ENCODE data around the gene ALG13. TPM values are rescaled to one million over a fixed set of nuclear protein-coding genes. Genes with fewer than 3 reads are reported as not detected.

Gene ALG13
- total and polyA plus RNA-seq, 12 donors, result 17.3 to 36.6 (median 21.6) TPM

DNA sequence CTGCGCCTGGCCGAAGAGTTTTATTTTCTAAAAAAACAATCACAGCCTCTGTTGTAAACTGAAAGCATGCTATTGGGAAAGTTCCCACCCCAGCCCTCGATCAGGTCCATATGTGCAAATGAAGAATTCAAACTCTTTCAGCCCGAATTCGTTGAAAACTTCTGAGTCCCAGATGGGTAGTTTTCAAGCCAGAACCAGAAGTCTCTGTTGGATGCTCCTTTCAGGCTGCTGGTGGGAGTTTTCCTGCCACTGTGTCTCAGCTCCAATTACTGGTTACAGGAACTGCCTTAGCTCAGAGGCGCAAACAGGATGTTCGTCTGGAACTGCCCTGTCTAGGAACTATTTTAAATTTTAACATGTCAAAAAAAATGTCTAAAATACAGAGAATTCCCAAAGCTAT lies 9.3 kb upstream of the ALG13 start:
- TF ChIP-seq CTCF (IDR thresholded peaks at IDR 0.05), result no peak
- H3K4me1 ChIP-seq, result peaks cover 0 to 5% (median 0%) of the 10 kb centered on the region in 9 donors
- 25 to 54% methylated on average over 7 of the region's 7 CpGs for WGBS, 2 donors
- ATAC-seq (peak in 5 of 8 donors; percentile 68 to 89 (median 81)), DNase-seq (peak in 1 of 2 donors; percentile 23)
- peak overlapping the region in 4 of 10 donors; percentile 7 to 70 (median 46) for H3K27ac ChIP-seq
- H3K27me3 ChIP-seq, result peaks cover 0 to 41% (median 0%) of the 10 kb centered on the region in 7 donors
- intact Hi-C loops (cut with DNase I), result no loop called here
- no peaks in the 10 kb centered on the region for H3K9me3 ChIP-seq
- no peak overlapping the region for H3K4me3 ChIP-seq
- no peaks in the 10 kb centered on the region for H3K36me3 ChIP-seq

GRCh38 chrX:111687305-111687704 lies 6.3 kb downstream of the ALG13 start:
- peaks cover 0 to 15% (median 6%) of the 10 kb centered on the region in 9 donors for H3K4me1 ChIP-seq
- intact Hi-C loops (cut with DNase I), result no loop called here
- no peak overlapping the region for H3K4me3 ChIP-seq
- H3K27me3 ChIP-seq, result peaks cover 0 to 7% (median 0%) of the 10 kb centered on the region in 7 donors
- H3K9me3 ChIP-seq, result no peaks in the 10 kb centered on the region
- no peak for DNase-seq
- no peak for TF ChIP-seq CTCF (IDR thresholded peaks at IDR 0.05)
- 93 to 100% methylated on average over 2 of the region's 2 CpGs for WGBS, 2 donors
- no peak overlapping the region for H3K27ac ChIP-seq
- no peak for ATAC-seq
- H3K36me3 ChIP-seq, result peaks cover 0 to 99% (median 0%) of the 10 kb centered on the region in 9 donors

DNA sequence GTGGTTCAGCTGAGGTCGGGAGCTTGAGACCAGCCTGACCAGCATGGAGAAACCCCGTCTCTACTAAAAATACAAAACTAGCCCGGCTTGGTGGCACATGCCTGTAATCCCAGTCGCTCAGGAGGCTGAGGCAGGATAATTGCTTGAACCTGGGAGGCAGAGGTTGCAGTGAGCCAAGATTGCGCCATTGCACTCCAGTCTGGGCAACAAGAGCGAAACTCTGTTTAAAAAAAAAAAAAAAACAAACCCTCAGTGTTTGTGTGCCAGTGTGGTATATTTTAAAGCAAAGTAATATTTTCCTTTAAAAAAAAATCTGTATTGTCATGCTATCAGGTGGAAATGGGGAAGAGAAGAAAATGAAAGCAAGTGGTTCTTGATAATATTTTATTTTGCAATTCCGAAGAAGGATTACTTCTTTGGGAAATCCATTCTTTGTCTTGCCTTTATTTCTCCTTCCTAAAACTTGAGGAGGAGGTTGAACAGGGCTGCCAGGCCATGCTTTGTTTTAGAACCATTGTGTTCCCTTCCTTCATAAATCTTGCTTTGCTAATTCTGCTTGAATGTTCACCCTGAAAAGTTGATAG lies 14.4 kb downstream of the ALG13 start:
- intact Hi-C loops (cut with DNase I), result no loop called here
- Histone ChIP-seq H3K9me3 (no peaks in the 10 kb centered on the region), H3K4me1 (no peaks in the 10 kb centered on the region), H3K4me3 (no peak overlapping the region), H3K27ac (no peak overlapping the region), H3K27me3 (no peaks in the 10 kb centered on the region), H3K36me3 (peaks cover 0 to 33% (median 0%) of the 10 kb centered on the region in 9 donors)
- TF ChIP-seq CTCF (IDR thresholded peaks at IDR 0.05), result no peak
- 92 to 97% methylated on average over 7 of the region's 7 CpGs for WGBS, 2 donors
- DNase-seq, result no peak
- ATAC-seq, result no peak

DNA sequence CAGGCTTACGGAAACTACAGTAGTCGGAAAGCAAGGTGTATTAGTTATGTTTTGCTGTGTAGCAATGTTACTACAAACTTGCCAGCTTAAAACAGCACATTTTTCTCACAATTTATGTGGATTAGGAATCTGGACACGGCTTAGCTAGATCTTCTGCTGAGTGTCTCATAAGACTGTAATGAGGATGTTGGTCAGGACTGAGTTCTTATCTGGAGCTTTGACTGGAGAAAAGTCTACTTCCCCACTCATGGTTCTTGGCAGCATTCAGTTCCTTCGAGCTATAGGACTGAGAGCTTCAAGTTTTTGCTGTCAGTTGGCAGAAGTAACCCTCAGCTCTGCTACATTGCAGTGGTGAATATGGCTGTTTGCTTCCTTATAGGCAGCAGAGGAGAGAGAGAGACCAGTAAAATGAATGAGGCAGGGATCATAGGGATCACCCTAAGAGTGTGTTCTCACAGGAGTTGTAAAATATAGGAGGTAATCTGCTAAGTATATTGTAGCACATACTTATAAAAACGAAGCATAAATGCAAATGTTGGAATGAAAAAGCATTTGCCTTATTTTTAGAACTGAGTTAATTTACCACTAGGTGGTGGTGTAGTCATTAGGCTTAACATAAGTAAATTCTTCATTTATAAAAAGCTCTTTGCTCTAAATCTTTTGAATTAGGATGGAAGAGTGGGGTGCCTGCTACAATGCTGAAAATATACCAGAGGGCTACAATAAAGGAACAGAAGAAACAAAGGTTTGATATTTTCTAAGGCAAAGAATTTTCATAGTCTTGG lies 38.6 kb downstream of the ALG13 start:
- H3K36me3 ChIP-seq, result peaks cover 0 to 78% (median 0%) of the 10 kb centered on the region in 9 donors
- 64 to 66% methylated on average over 5 of the region's 5 CpGs for WGBS, 2 donors
- intact Hi-C loops (cut with DNase I), result no loop called here
- no peak overlapping the region for H3K27ac ChIP-seq
- DNase-seq (no peak), ATAC-seq (no peak)
- H3K4me3 ChIP-seq, result no peak overlapping the region
- H3K4me1 ChIP-seq, result no peaks in the 10 kb centered on the region
- TF ChIP-seq CTCF (IDR thresholded peaks at IDR 0.05), result peak in 6 of 9 donors; percentile 10 to 43 (median 24)
- H3K27me3 ChIP-seq, result peaks cover 0 to 11% (median 0%) of the 10 kb centered on the region in 7 donors
- H3K9me3 ChIP-seq, result no peaks in the 10 kb centered on the region

All from heart right ventricle (tissue), 16 donors.